NCI-H524 (cell line): ENCODE results near the gene ANKAR.
"Not testable (repeated sequence)": the region's sequence is repeated elsewhere in the genome, so short reads cannot be mapped to it uniquely, and the experiment has no call there.

ENCODE experiments used
- DNase-seq, 2 experiments: peaks; one replicate each; lab custom pipeline; 2025; lab: John Stamatoyannopoulos, UW

The ANKAR gene

GRCh38 chr2:189702071-189702470 lies 27.6 kb downstream of the ANKAR start:
- DNase-seq = peak in 1 of 2 experiments; percentile 3

- no peak for DNase-seq
Observed at GRCh38 chr2:189709501-189710221, 35.2 kb downstream of the ANKAR start.

GRCh38 chr2:189717593-189717992 lies 43.1 kb downstream of the ANKAR start:
- DNase-seq = not testable (repeated sequence)

- DNase-seq = no peak
Observed at GRCh38 chr2:189719571-189719970, 45.1 kb downstream of the ANKAR start.

GRCh38 chr2:189723192-189723591 lies 48.7 kb downstream of the ANKAR start:
- DNase-seq = no peak
